GM19397 (cell line): ENCODE measurements around the gene SIVA1.

Source experiments
- ATAC-seq: cut with Tn5 transposase; IDR thresholded peaks from one replicate; pipeline ENCODE4 v1.9.1; 2021; ENCODE audit warnings: mild to moderate bottlenecking, moderate library complexity; ENCODE audit not compliant: unreplicated experiment

Gene SIVA1

GRCh38 chr14:104752735-104753527, at the start of gene SIVA1:
TSS of gene SIVA1 (plus strand) at chr14:104753147. CDS start at chr14:104753202, 55 bp downstream.
- peak; percentile 89 for ATAC-seq

- ATAC-seq = no peak
These were observed 49.7 kb upstream of the SIVA1 start for GRCh38 chr14:104703269-104703668.

GRCh38 chr14:104704252-104704651, 48.7 kb upstream of the SIVA1 start:
- ATAC-seq = no peak

GRCh38 chr14:104705340-104706047, 47.5 kb upstream of the SIVA1 start:
- ATAC-seq = no peak

GRCh38 chr14:104706733-104707607, 46.0 kb upstream of the SIVA1 start:
- no peak for ATAC-seq

GRCh38 chr14:104707608-104708595, 45.0 kb upstream of the SIVA1 start:
- no peak for ATAC-seq

GRCh38 chr14:104708606-104709268, 44.2 kb upstream of the SIVA1 start:
- no peak for ATAC-seq

- ATAC-seq = no peak
These were observed 43.4 kb upstream of the SIVA1 start for GRCh38 chr14:104709387-104710039.

- ATAC-seq = no peak
These were observed 42.7 kb upstream of the SIVA1 start for GRCh38 chr14:104710071-104710735.

GRCh38 chr14:104712881-104713734, 39.8 kb upstream of the SIVA1 start:
- no peak for ATAC-seq

- no peak for ATAC-seq
These were observed 38.9 kb upstream of the SIVA1 start for GRCh38 chr14:104714066-104714465.

- ATAC-seq = no peak
These were observed 38.3 kb upstream of the SIVA1 start for GRCh38 chr14:104714681-104715080.

GRCh38 chr14:104715416-104715815, 37.5 kb upstream of the SIVA1 start:
- no peak for ATAC-seq

- ATAC-seq = no peak
These were observed 37.1 kb upstream of the SIVA1 start for GRCh38 chr14:104715871-104716270.

GRCh38 chr14:104717137-104717536, 35.8 kb upstream of the SIVA1 start:
- ATAC-seq = no peak

- no peak for ATAC-seq
These were observed 35.3 kb upstream of the SIVA1 start for GRCh38 chr14:104717646-104718045.

- no peak for ATAC-seq
These were observed 34.8 kb upstream of the SIVA1 start for GRCh38 chr14:104718147-104718546.

GRCh38 chr14:104718871-104719270, 34.1 kb upstream of the SIVA1 start:
- ATAC-seq = no peak
